SK-MEL-5 (cell line): ENCODE data around the gene MN1. TPM values are rescaled to one million over a fixed set of nuclear protein-coding genes. Genes with fewer than 3 reads are reported as not detected.

Source experiments
- DNase-seq: peaks from one replicate; pipeline ENCODE4 v3.0.0-alpha.2; 2016; ENCODE audit warnings: low read depth, low spot score
- in situ Hi-C: cut with HindIII; loops from 2 replicates; pipeline ENCODE4 v1.10.0; 2016; ENCODE audit warnings: low sequenced_read_pairs, high pct_unique_total_duplicates, low pct_unique_long_range_greater_than_20kb
- total RNA-seq: library from RNA; depleted of rRNA; stranded (reverse); fragments of >200 nt; shearing (Covaris generic); gene quantifications from 2 replicates; pipeline ENCODE4 v1.2.3, GENCODE V29; 2014

Gene MN1
- total RNA-seq, 1 experiment from 2014 or later: 0.16 TPM

GRCh38 chr22:27775758-27776649 is 25.6 kb downstream of the MN1 start:
- in situ Hi-C loops: no loop called here
- no peak for DNase-seq

- DNase-seq: no peak
- in situ Hi-C loops: no loop called here
Measured at GRCh38 chr22:27775087-27775698, 26.4 kb downstream of the MN1 start.

- in situ Hi-C loops: no loop called here
- DNase-seq: no peak
Measured at GRCh38 chr22:27774200-27774599, 27.4 kb downstream of the MN1 start.

- no peak for DNase-seq
- in situ Hi-C loops: no loop called here
Measured at GRCh38 chr22:27772984-27773498, 28.5 kb downstream of the MN1 start.

GRCh38 chr22:27772081-27772983 is 29.2 kb downstream of the MN1 start:
- DNase-seq: no peak
- in situ Hi-C loops: no loop called here

- in situ Hi-C loops: no loop called here
- DNase-seq: no peak
Measured at GRCh38 chr22:27771637-27772036, 29.9 kb downstream of the MN1 start.

GRCh38 chr22:27769012-27769411 is 32.5 kb downstream of the MN1 start:
- in situ Hi-C loops: no loop called here
- no peak for DNase-seq

GRCh38 chr22:27768027-27768653 is 33.4 kb downstream of the MN1 start:
- DNase-seq: no peak
- in situ Hi-C loops: no loop called here

GRCh38 chr22:27766679-27767078 is 34.9 kb downstream of the MN1 start:
- in situ Hi-C loops: no loop called here
- DNase-seq: no peak

GRCh38 chr22:27765706-27766291 is 35.8 kb downstream of the MN1 start:
- no peak for DNase-seq
- in situ Hi-C loops: no loop called here

- in situ Hi-C loops: no loop called here
- DNase-seq: no peak
Measured at GRCh38 chr22:27764722-27765236, 36.8 kb downstream of the MN1 start.

GRCh38 chr22:27761665-27762064 is 39.9 kb downstream of the MN1 start:
- in situ Hi-C loops: no loop called here
- DNase-seq: no peak

- in situ Hi-C loops: no loop called here
- DNase-seq: no peak
Measured at GRCh38 chr22:27761000-27761399, 40.6 kb downstream of the MN1 start.

GRCh38 chr22:27760474-27760873 is 41.1 kb downstream of the MN1 start:
- no peak for DNase-seq
- in situ Hi-C loops: no loop called here

GRCh38 chr22:27757928-27758525 is 43.5 kb downstream of the MN1 start:
- in situ Hi-C loops: no loop called here
- no peak for DNase-seq

GRCh38 chr22:27756212-27756660 is 45.3 kb downstream of the MN1 start:
- in situ Hi-C loops: no loop called here

More at GRCh38 chr22:27756212-27756660, 45.3 kb downstream of the MN1 start:
- no peak for DNase-seq
